RWPE2 (cell line): Measurements from ENCODE around the gene TCEAL3.

ENCODE experiments used
- ATAC-seq: fragments of 200-7000 bp; cut with Tn5 transposase; 3 replicates; pipeline ENCODE4 v1.9.1; 2021; ENCODE audit warnings: low read depth
- DNase-seq: peaks from one replicate; pipeline ENCODE4 v3.0.0-alpha.2; 2020; ENCODE audit warnings: low spot score
- H3K27ac ChIP-seq: fragments of 450-650 bp; 2 replicates; pipeline ENCODE4 v1.5.1; 2017; ENCODE audit warnings: mild to moderate bottlenecking; ENCODE audit not compliant: poor library complexity, severe bottlenecking
- H3K27me3 ChIP-seq: fragments of 250-450 bp; sonication (Bioruptor Pico); 2 replicates; pipeline ENCODE4 v1.5.1; 2021; ENCODE audit warnings: mild to moderate bottlenecking, moderate library complexity; ENCODE audit not compliant: insufficient read depth, poor library complexity, severe bottlenecking
- H3K36me3 ChIP-seq: fragments of 250-450 bp; sonication (Bioruptor Pico); 2 replicates; pipeline ENCODE4 v1.5.1; 2020; ENCODE audit warnings: low read depth, mild to moderate bottlenecking, moderate library complexity
- H3K4me1 ChIP-seq: fragments of 250-450 bp; sonication (Bioruptor Pico); 2 replicates; pipeline ENCODE4 v1.5.1; 2021; ENCODE audit warnings: mild to moderate bottlenecking, moderate library complexity; ENCODE audit not compliant: insufficient read depth, poor library complexity, severe bottlenecking
- H3K4me3 ChIP-seq: fragments of 250-450 bp; sonication (Bioruptor Pico); 2 replicates; pipeline ENCODE4 v1.5.1; 2021; ENCODE audit warnings: mild to moderate bottlenecking, moderate library complexity; ENCODE audit not compliant: severe bottlenecking
- H3K9me3 ChIP-seq: fragments of 250-450 bp; sonication (Bioruptor Pico); 2 replicates; pipeline ENCODE4 v1.5.1; 2021; ENCODE audit warnings: mild to moderate bottlenecking, moderate library complexity; ENCODE audit not compliant: severe bottlenecking
- TF ChIP-seq, protein P1 (sequence below): fragments of 450-650 bp; IDR thresholded peaks from one replicate; pipeline ENCODE4 v1.5.1; 2017; ENCODE audit warnings: mild to moderate bottlenecking, moderate library complexity; ENCODE audit not compliant: poor library complexity, severe bottlenecking

Gene TCEAL3, protein sequence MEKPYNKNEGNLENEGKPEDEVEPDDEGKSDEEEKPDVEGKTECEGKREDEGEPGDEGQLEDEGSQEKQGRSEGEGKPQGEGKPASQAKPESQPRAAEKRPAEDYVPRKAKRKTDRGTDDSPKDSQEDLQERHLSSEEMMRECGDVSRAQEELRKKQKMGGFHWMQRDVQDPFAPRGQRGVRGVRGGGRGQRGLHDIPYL

DNA sequence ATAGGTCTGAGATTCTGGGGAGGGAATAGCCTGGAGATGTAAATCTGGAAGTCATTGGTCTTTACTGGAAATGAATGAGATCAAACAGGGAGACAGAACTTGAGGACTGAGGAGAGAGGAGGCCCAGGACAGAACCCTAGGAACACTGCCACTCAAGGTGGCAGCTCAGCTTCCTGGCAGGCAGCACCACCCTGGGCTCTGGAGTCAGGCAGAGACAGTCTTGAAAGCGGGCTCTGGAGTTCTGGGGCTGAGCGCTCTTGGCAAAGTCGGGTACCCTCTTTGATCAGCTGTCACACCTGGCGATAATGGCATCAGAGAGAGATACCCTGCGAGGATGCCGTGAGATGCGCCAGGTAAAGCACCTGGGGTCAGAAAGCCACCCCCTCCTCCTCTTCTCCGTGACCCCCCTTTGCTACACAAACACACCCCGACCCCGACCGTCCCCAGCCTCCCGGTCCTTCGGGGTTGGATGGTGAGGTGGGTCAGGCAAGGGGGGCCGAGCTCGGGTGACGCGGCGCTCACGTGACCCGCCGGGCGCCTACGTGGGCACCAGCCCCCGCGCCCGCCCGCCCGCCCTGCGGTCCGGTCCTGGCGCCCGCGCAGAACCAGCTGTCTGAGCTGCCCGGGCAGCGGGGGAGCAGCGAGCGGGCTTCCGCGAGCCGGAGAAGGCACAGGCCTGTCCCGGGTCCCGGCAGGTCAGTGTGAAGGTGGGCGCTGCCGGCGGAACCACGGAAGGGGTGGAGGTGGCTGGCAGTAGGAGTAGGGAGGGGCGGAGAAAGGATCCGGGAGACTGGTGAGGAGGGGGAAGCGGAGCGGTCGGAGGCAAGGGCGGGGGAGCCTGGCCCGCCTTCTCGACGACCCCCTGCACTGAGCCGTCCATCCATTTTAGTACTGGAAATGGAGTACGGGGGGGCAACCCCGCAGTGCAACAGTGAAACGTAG, at the start of gene TCEAL3:
Gene TCEAL3, plus strand, starts transcription at position 600 of the 942 bp plus-strand sequence. CDS start 1,102 bp downstream, outside the sequence.
- Histone ChIP-seq H3K36me3 (peaks cover 8% of the 10 kb centered on the region), H3K27me3 (no peaks in the 10 kb centered on the region), H3K27ac (peak within 1 kb of the TSS; percentile 55), H3K9me3 (no peaks in the 10 kb centered on the region), H3K4me3 (peak within 1 kb of the TSS; percentile 48), H3K4me1 (no peaks in the 10 kb centered on the region)
- peak; percentile 73 for ATAC-seq
- TF ChIP-seq, protein P1, sequence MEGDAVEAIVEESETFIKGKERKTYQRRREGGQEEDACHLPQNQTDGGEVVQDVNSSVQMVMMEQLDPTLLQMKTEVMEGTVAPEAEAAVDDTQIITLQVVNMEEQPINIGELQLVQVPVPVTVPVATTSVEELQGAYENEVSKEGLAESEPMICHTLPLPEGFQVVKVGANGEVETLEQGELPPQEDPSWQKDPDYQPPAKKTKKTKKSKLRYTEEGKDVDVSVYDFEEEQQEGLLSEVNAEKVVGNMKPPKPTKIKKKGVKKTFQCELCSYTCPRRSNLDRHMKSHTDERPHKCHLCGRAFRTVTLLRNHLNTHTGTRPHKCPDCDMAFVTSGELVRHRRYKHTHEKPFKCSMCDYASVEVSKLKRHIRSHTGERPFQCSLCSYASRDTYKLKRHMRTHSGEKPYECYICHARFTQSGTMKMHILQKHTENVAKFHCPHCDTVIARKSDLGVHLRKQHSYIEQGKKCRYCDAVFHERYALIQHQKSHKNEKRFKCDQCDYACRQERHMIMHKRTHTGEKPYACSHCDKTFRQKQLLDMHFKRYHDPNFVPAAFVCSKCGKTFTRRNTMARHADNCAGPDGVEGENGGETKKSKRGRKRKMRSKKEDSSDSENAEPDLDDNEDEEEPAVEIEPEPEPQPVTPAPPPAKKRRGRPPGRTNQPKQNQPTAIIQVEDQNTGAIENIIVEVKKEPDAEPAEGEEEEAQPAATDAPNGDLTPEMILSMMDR, result no peak
- no peak for DNase-seq

DNA sequence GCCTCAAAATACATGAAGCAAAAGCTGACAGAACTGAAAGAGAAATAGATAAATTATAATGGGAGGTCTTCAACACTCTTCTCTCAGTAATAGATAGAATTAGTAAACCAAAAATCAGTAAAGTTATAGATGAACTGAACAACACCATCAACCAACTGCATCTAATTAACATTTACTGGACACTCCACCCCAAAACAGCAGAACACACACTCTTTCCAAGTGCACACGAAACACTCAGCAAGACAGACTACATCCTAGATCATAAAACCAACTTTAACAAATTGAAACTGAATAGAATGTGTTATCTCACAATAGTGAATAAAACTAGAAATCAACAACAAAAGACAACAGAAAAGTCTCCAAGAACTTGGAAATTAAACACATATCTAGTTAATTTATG, 47.5 kb upstream of the TCEAL3 start:
- DNase-seq, result no peak
- ATAC-seq, result no peak
- Histone ChIP-seq H3K4me3 (no peak overlapping the region), H3K4me1 (no peaks in the 10 kb centered on the region), H3K27me3 (no peaks in the 10 kb centered on the region), H3K36me3 (no peaks in the 10 kb centered on the region), H3K9me3 (no peaks in the 10 kb centered on the region), H3K27ac (no peak overlapping the region)
- TF ChIP-seq, protein P1, result no peak

DNA sequence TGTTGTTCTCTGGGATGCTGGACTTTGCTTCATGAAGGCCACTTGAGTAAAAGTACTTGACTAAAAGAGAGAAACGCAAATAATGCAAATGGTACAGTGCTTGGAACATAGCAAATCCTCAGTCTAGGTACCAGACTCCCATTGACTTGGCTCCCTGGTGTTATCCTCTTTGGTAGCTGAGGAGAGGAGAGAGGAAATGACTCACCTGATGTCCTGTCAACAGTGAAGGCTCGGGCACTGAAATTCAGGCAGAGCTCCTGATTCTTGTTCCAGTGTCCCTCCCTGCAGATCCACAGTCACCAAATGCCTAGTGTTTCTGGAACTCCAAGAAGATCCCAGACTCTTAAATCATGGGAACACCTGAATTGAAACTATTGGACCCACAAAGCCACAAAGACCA, 45.0 kb upstream of the TCEAL3 start:
- ATAC-seq, result peak; percentile 57; the same call in 1 of the 3 replicates
- Histone ChIP-seq H3K27me3 (no peaks in the 10 kb centered on the region), H3K36me3 (no peaks in the 10 kb centered on the region), H3K4me3 (no peak overlapping the region), H3K4me1 (no peaks in the 10 kb centered on the region), H3K27ac (no peak overlapping the region), H3K9me3 (no peaks in the 10 kb centered on the region)
- no peak for DNase-seq
- TF ChIP-seq, protein P1, result no peak

DNA sequence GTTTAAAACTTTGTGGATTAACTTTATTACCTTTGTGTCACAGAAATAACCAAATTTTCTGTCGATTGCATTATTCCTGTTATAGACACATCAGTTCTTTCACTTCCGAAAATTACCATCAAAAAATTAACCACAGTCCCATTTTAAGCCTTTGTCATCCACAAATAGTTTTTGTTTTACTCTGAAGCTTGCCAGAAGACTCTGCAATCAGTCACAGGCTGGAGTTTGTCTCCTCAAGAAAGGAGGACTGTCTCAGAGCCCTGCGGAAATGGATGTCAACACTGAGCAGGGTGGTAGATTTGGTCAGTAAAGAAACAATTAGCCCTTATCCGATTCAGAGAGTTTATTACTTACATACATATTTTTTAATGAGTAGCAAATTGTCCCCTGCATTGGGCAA, 42.6 kb upstream of the TCEAL3 start:
- H3K9me3 ChIP-seq, result no peaks in the 10 kb centered on the region
- ATAC-seq (no peak), DNase-seq (no peak)
- no peaks in the 10 kb centered on the region for H3K27me3 ChIP-seq
- H3K4me3 ChIP-seq, result no peak overlapping the region
- TF ChIP-seq, protein P1, result no peak
- H3K27ac ChIP-seq, result no peak overlapping the region
- H3K36me3 ChIP-seq, result no peaks in the 10 kb centered on the region
- H3K4me1 ChIP-seq, result no peaks in the 10 kb centered on the region
